HepG2 (cell line): ENCODE data around the gene TPI1. TPM values are rescaled to one million over a fixed set of nuclear protein-coding genes. Genes with fewer than 3 reads are reported as not detected.
A peak's percentile ranks its signal among the peaks of the same experiment; 100 is the strongest.
"Not testable (repeated sequence)": the region's sequence is repeated elsewhere in the genome, so short reads cannot be mapped to it uniquely, and the experiment has no call there.

Source experiments
- ATAC-seq: fragments of 200-7000 bp; cut with Tn5 transposase; 3 replicates; pipeline ENCODE4 v1.9.1; 2020; ENCODE audit warnings: mild to moderate bottlenecking, moderate library complexity
- BruUV-seq: library from RNA; stranded (reverse); fragments of 400-500 nt; replicated peaks from 2 replicates; lab custom pipeline; 2021; lab: Mats Ljungman, UMichigan
- CTCF ChIA-PET: fragments of 300-600 bp; formaldehyde crosslinking; extraction: SDS; loops from one replicate; lab custom pipeline; 2021; ENCODE audit warnings: low total read pairs, inconsistent platforms, low intra/inter-chr PET ratio; lab: Yijun Ruan, JAX
- POLR2A ChIA-PET: fragments of 350-600 bp; sonication (Branson Sonifier 250); formaldehyde crosslinking; loops from one replicate; lab custom pipeline; 2020; ENCODE audit warnings: antibody characterized with exemption, inconsistent platforms; lab: Yijun Ruan, JAX
- DNase-seq: peaks from one replicate; pipeline ENCODE4 v3.0.0-alpha.2; 2015; ENCODE audit warnings: low spot score
- FAIRE-seq: peaks from 3 replicates; lab custom pipeline; 2011; peaks lifted over from hg19 to GRCh38; lab: Jason Lieb, UNC
- H2AFZ ChIP-seq: one replicate; pipeline ENCODE4 v1.6.1; 2011; ENCODE audit warnings: low read length, inconsistent platforms
- H3K27ac ChIP-seq: fragments of 300-600 bp; 3 replicates; pipeline ENCODE4 v1.8.0; 2011; ENCODE audit warnings: mixed run types, mild to moderate bottlenecking, mixed read lengths, low read length, inconsistent platforms; ENCODE audit not compliant: insufficient read depth; ENCODE audit errors: extremely low read length
- H3K27me3 ChIP-seq, 2 experiments: fragments of 200-600 bp in 1 of 2; 2 replicates in 1 of 2; 3 replicates in 1 of 2; pipeline versions ENCODE4 v1.6.0 to v1.8.0; 2011; ENCODE audit warnings: low read length in 2 of 2, mild to moderate bottlenecking in 2 of 2, moderate library complexity in 2 of 2, inconsistent platforms in 1 of 2; ENCODE audit not compliant: insufficient read depth in 2 of 2, control insufficient read depth in 1 of 2
- H3K36me3 ChIP-seq, 2 experiments: fragments of 200-600 bp in 1 of 2; replicated peaks in 1 of 2; 2 replicates in 1 of 2; 3 replicates in 1 of 2; pipeline versions ENCODE4 v1.5.1 to v1.8.0; 2011; ENCODE audit warnings: low read length in 2 of 2, inconsistent platforms in 1 of 2; ENCODE audit not compliant: insufficient read depth in 2 of 2, control insufficient read depth in 1 of 2
- H3K4me1 ChIP-seq: 2 replicates; pipeline ENCODE4 v1.5.1; 2012; ENCODE audit warnings: low read length, inconsistent platforms; ENCODE audit not compliant: insufficient read depth
- H3K4me2 ChIP-seq: 2 replicates; pipeline ENCODE4 v1.6.0; 2011; ENCODE audit warnings: low read depth, low read length, inconsistent platforms
- H3K4me3 ChIP-seq, 3 experiments: fragments of 200-600 bp in 1 of 3; sonication (generic), shearing (Covaris generic) in 1 of 3; replicated peaks in 1 of 3; 2 replicates each; pipeline ENCODE4 v1.5.1; 2011 to 2016; ENCODE audit warnings: low read length in 3 of 3, inconsistent platforms in 2 of 3, low read depth in 2 of 3, mild to moderate bottlenecking in 2 of 3, control low read depth in 1 of 3, mixed read lengths in 1 of 3; ENCODE audit not compliant: insufficient read depth in 1 of 3
- H3K79me2 ChIP-seq: one replicate; pipeline ENCODE4 v1.6.1; 2011; ENCODE audit warnings: low read length, inconsistent platforms; ENCODE audit not compliant: insufficient read depth
- H3K9ac ChIP-seq: 2 replicates; pipeline ENCODE4 v1.6.0; 2011; ENCODE audit warnings: mild to moderate bottlenecking, low read depth, low read length, inconsistent platforms; ENCODE audit not compliant: insufficient read depth
- H3K9me3 ChIP-seq: 2 replicates; pipeline ENCODE4 v1.5.1; 2012; ENCODE audit warnings: mild to moderate bottlenecking, low read length
- H4K20me1 ChIP-seq: 2 replicates; pipeline ENCODE4 v1.6.0; 2011; ENCODE audit warnings: inconsistent platforms, mild to moderate bottlenecking, low read length, moderate library complexity; ENCODE audit not compliant: insufficient read depth
- GATAD2A ChIP-seq: IDR thresholded peaks from 2 replicates; pipeline ENCODE4 v1.6.1; 2016
- JDP2 ChIP-seq: sonication (generic); formaldehyde crosslinking; IDR thresholded peaks from 2 replicates; pipeline ENCODE4 v1.8.1; 2022; ENCODE audit warnings: missing genetic modification reagents, borderline replicate concordance
- PAXIP1 ChIP-seq: sonication (generic); formaldehyde crosslinking; conservative IDR thresholded peaks from 2 replicates; pipeline ENCODE4 v1.4.0; 2020; ENCODE audit warnings: mild to moderate bottlenecking, missing genetic modification reagents, moderate library complexity
- STAT5B ChIP-seq: sonication (generic); formaldehyde crosslinking; IDR thresholded peaks from 2 replicates; pipeline ENCODE4 v1.4.0; 2020; ENCODE audit warnings: missing genetic modification reagents
- ZNF281 ChIP-seq: sonication (generic); formaldehyde crosslinking; IDR thresholded peaks from 2 replicates; pipeline ENCODE4 v1.4.0; 2020; ENCODE audit warnings: missing genetic modification reagents, borderline replicate concordance
- ZNF460 ChIP-seq: sonication (generic); formaldehyde crosslinking; IDR thresholded peaks from 2 replicates; pipeline ENCODE4 v1.5.1; 2020; ENCODE audit warnings: missing genetic modification reagents, mild to moderate bottlenecking, borderline replicate concordance
- WGBS: methylation state at CpG from one replicate; pipeline ENCODE4 v1.1.6; 2017; ENCODE audit warnings: low lambda C conversion rate; 5-methylcytosine and 5-hydroxymethylcytosine counted together
- in situ Hi-C: cut with HindIII; loops from 2 replicates; pipeline ENCODE4 v1.10.0; 2017; ENCODE audit warnings: low pct_unique_long_range_greater_than_20kb; ENCODE audit not compliant: extremely low pct_ligation_motif_present
- intact Hi-C: fragments of 100-400 bp; cut with micrococcal nuclease; formaldehyde crosslinking; loops from one replicate; pipeline ENCODE4 v1.10.0; 2022; ENCODE audit not compliant: unreplicated experiment
- polyA plus RNA-seq, 8 experiments: library from polyadenylated mRNA; depleted of rRNA in 3 of 8; stranded (reverse) in 7 of 8; unstranded in 1 of 8; fragments of >200 nt; fragmentation: Illumina TruSeq in 4 of 8; extraction: Trizol in 4 of 8; gene quantifications; 2 replicates each; pipeline versions ENCODE4 v1.2.1 to v1.2.3, GENCODE V29; 2011 to 2016; ENCODE audit warnings: low read depth in 4 of 8, missing spikeins in 1 of 8, mixed read lengths in 1 of 8; ENCODE audit not compliant: insufficient read depth in 1 of 8
- total RNA-seq, 5 experiments: library from RNA; depleted of rRNA; stranded (reverse); fragments of >200 nt; fragmentation: Illumina TruSeq; extraction: Trizol; gene quantifications; 2 replicates each; pipeline ENCODE4 v1.2.3, GENCODE V29; 2016; ENCODE audit warnings: low read depth in 1 of 5

Gene TPI1
- total and polyA plus RNA-seq, 2 of the 13 experiments (the other 11 are each of a cell fraction or from before 2014, with no cell fraction given): 945 to 2,535 TPM

- Histone ChIP-seq H3K4me3 (no peak overlapping the region), H3K4me2 (no peak overlapping the region), H3K9ac (no peak overlapping the region), H3K79me2 (no peaks in the 10 kb centered on the region), H2AFZ (no peak overlapping the region), H3K36me3 (peaks cover 0 to 1% of the 10 kb centered on the region in 2 experiments; a peak in 2 of 5 replicates), H4K20me1 (no peaks in the 10 kb centered on the region), H3K27me3 (no peaks in the 10 kb centered on the region), H3K4me1 (peaks cover 61% of the 10 kb centered on the region), H3K27ac (no peak overlapping the region), H3K9me3 (no peaks in the 10 kb centered on the region)
- DNase-seq: no peak
- no TSS peak for BruUV-seq
- CTCF ChIA-PET: no interaction called here
- FAIRE-seq: no peak
- POLR2A ChIA-PET: interaction anchor here (6.2 kb wide), 1 partner anchor 12 kb away, joined by 47 read pairs; the partner anchor contains the start of gene SPSB2
- 92% methylated on average over 22 of the region's 22 CpGs for WGBS
- no peak for ATAC-seq
- TF ChIP-seq STAT5B (CRISPR knock-in tag) (no peak), JDP2 (CRISPR knock-in tag) (no peak)
- intact Hi-C loops (no loop called here), in situ Hi-C loops (no loop called here)
Observed at GRCh38 chr12:6884539-6884938, 17.2 kb downstream of the TPI1 start.

- H3K4me1 ChIP-seq: peaks cover 55% of the 10 kb centered on the region
- peak overlapping the region; percentile 18; the same call in 1 of the 2 replicates for H3K4me2 ChIP-seq
- BruUV-seq, H3K36me3 ChIP-seq, H3K9me3 ChIP-seq, H3K4me3 ChIP-seq, DNase-seq, H4K20me1 ChIP-seq, CTCF ChIA-PET, ATAC-seq, H3K9ac ChIP-seq, H3K79me2 ChIP-seq, H2AFZ ChIP-seq, in situ Hi-C loops, intact Hi-C loops, FAIRE-seq, H3K27me3 ChIP-seq: not testable (repeated sequence)
- peak; percentile 60; the same call in 1 of the 2 replicates for TF ChIP-seq ZNF460 (CRISPR knock-in tag)
- 0 out of 2 replicates have a peak, but pooled peaks have one; percentile 18 for TF ChIP-seq PAXIP1 (CRISPR knock-in tag)
- peak; percentile 7; the same call in 1 of the 2 replicates for TF ChIP-seq GATAD2A (CRISPR knock-in tag)
- peak; percentile 32; the same call in 1 of the 2 replicates for TF ChIP-seq ZNF281 (CRISPR knock-in tag)
- POLR2A ChIA-PET: interaction anchor here (0.7 to 3.0 kb wide), 4 partner anchors 14 to 57 kb away, joined by 3 to 25 read pairs (median 4); partner anchors contain the start of genes C12orf57, LRRC23, RNU7-1 and SPSB2
- peak overlapping the region; percentile 61 for H3K27ac ChIP-seq
- 59% methylated on average over 12 of the region's 15 CpGs for WGBS
Observed at GRCh38 chr12:6886206-6886999, 19.1 kb downstream of the TPI1 start.
